ENCODE measurements around the gene LGALS9B. TPM values are rescaled to one million over a fixed set of nuclear protein-coding genes. Genes with fewer than 3 reads are reported as not detected.
"Not testable (repeated sequence)": the region's sequence is repeated elsewhere in the genome, so short reads cannot be mapped to it uniquely, and the experiment has no call there.

LGALS9B gene
- total RNA-seq, 1 donor from 2014 or later = not detected

- not testable (repeated sequence) for DNase-seq (ENCODE audit: low read depth)
Observed at GRCh38 chr17:20416381-20416911, 50.9 kb downstream of the LGALS9B start.

DNA sequence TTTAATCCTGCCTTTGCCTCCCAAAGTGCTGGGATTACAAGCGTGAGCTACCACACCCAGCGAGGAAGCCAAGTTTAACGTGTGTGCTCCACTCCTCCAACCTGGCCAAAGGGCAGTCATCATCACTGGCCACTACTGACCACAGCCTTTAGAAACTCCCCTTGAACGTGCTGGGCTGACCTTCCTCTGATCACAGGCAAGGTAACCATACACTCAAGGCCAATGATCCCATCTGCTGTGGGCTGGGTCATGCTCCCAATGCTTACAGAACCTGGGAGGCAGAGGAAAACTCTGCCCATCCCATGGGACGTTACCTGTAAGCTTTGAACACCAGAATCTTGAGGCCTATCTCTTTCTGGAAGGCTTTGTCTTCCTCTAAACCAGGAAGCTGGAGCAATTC lies 51.9 kb downstream of the LGALS9B start:
- not testable (repeated sequence) for DNase-seq (ENCODE audit: low read depth)

- not testable (repeated sequence) for DNase-seq (ENCODE audit: low read depth)
Observed at GRCh38 chr17:20401306-20402022, 65.9 kb downstream of the LGALS9B start.

- not testable (repeated sequence) for DNase-seq (ENCODE audit: low read depth)
Observed at GRCh38 chr17:20400559-20401305, 66.6 kb downstream of the LGALS9B start.

Other genes starting within 250 kb of the LGALS9B start
- not detected in 2 replicates for gene CDRT15L2, start 112.2 kb upstream of the LGALS9B start, total RNA-seq